ENCODE results near the gene SDCBP2. TPM values are rescaled to one million over a fixed set of nuclear protein-coding genes. Genes with fewer than 3 reads are reported as not detected.

Gene SDCBP2
- total and polyA plus RNA-seq, 11 donors = 0.65 to 4.2 (median 2.1) TPM

GRCh38 chr20:1341561-1342265 is 12.8 kb upstream of the SDCBP2 start:
- peak in 1 of 5 donors; percentile 9 for DNase-seq

GRCh38 chr20:1338801-1339200 is 9.9 kb upstream of the SDCBP2 start:
- DNase-seq (no peak), ATAC-seq (no peak)
- Histone ChIP-seq H3K36me3 (no peaks in the 10 kb centered on the region), H3K4me3 (no peak overlapping the region), H3K9me3 (no peaks in the 10 kb centered on the region), H3K4me1 (peaks cover 9 to 48% (median 27%) of the 10 kb centered on the region in 12 donors), H3K27me3 (no peaks in the 10 kb centered on the region), H3K27ac (peak overlapping the region in 5 of 12 donors; percentile 65 to 83 (median 80))
- intact Hi-C loops (cut with DNase I) = loop anchor here in 2 of 10 donors (5.0 kb wide), 3 partner anchors 34 to 54 kb away; partner anchors contain the start of gene FKBP1A (in 1 of the 2)
- TF ChIP-seq CTCF (IDR thresholded peaks at IDR 0.05) (no peak), POLR2A (IDR thresholded peaks at IDR 0.05) (no peak)
- 79 to 91% (median 85%) methylated on average over 4 of the region's 4 CpGs for WGBS, 4 donors

More at GRCh38 chr20:1341561-1342265, 12.8 kb upstream of the SDCBP2 start:
- Histone ChIP-seq H3K27me3 (no peaks in the 10 kb centered on the region), H3K4me3 (no peak overlapping the region), H3K27ac (no peak overlapping the region), H3K9me3 (peaks cover 0 to under 1% (median 0%) of the 10 kb centered on the region in 12 donors), H3K36me3 (no peaks in the 10 kb centered on the region), H3K4me1 (peaks cover 6 to 35% (median 17%) of the 10 kb centered on the region in 12 donors)
- WGBS, 4 donors = 75 to 85% (median 84%) methylated on average over 5 of the region's 5 CpGs
- intact Hi-C loops (cut with DNase I) = no loop called here
- no peak for TF ChIP-seq CTCF (IDR thresholded peaks at IDR 0.05)
- no peak for TF ChIP-seq POLR2A (IDR thresholded peaks at IDR 0.05)
- peak in 2 of 4 donors; percentile 14 to 38 for ATAC-seq

- ATAC-seq (no peak), DNase-seq (peak in 1 of 5 donors; percentile 11)
- Histone ChIP-seq H3K4me3 (no peak overlapping the region), H3K9me3 (no peaks in the 10 kb centered on the region), H3K4me1 (peaks cover 9 to 49% (median 28%) of the 10 kb centered on the region in 12 donors), H3K27me3 (no peaks in the 10 kb centered on the region), H3K36me3 (peaks cover 0 to 3% (median 0%) of the 10 kb centered on the region in 9 donors), H3K27ac (peak overlapping the region; percentile 24 to 83 (median 75))
- intact Hi-C loops (cut with DNase I) = loop anchor here in 2 of 10 donors (5.0 kb wide), 3 partner anchors 34 to 54 kb away; partner anchors contain the start of gene FKBP1A (in 1 of the 2)
- no peak for TF ChIP-seq CTCF (IDR thresholded peaks at IDR 0.05)
- WGBS, 4 donors = 94 to 100% (median 97%) methylated on average over 5 of the region's 5 CpGs
These were observed 9.2 kb upstream of the SDCBP2 start for GRCh38 chr20:1338096-1338495.

GRCh38 chr20:1337441-1337840 is 8.5 kb upstream of the SDCBP2 start:
- peaks cover 9 to 51% (median 28%) of the 10 kb centered on the region in 12 donors for H3K4me1 ChIP-seq
- WGBS, 4 donors = 31 to 56% (median 40%) methylated on average over 5 of the region's 5 CpGs
- DNase-seq (peak in 1 of 5 donors; percentile 7), ATAC-seq (no peak)
- TF ChIP-seq CTCF (IDR thresholded peaks at IDR 0.05) = no peak
- TF ChIP-seq POLR2A (IDR thresholded peaks at IDR 0.05) = no peak
- intact Hi-C loops (cut with DNase I) = loop anchor here in 2 of 10 donors (5.0 kb wide), 3 partner anchors 35 to 55 kb away; partner anchors contain the start of gene FKBP1A (in 1 of the 2)
- H3K27me3 ChIP-seq = no peaks in the 10 kb centered on the region
- H3K4me3 ChIP-seq = peak overlapping the region in 3 of 12 donors; percentile 6 to 13 (median 10)
- H3K27ac ChIP-seq = peak overlapping the region; percentile 24 to 83 (median 75)
- peaks cover 0 to 9% (median 4%) of the 10 kb centered on the region in 9 donors for H3K36me3 ChIP-seq
- H3K9me3 ChIP-seq = no peaks in the 10 kb centered on the region

Data from heart left ventricle (tissue), 16 donors.